22Rv1 (cell line): ENCODE data around the gene MYOZ2.

Source experiments
- CTCF ChIP-seq: fragments of 450-650 bp; IDR thresholded peaks from 2 replicates; pipeline ENCODE4 v1.5.1; 2017; ENCODE audit warnings: mild to moderate bottlenecking
- ZFX ChIP-seq: fragments of 450-650 bp; IDR thresholded peaks from 2 replicates; pipeline ENCODE4 v1.6.1; 2017; ENCODE audit warnings: antibody characterized with exemption, borderline replicate concordance

- TF ChIP-seq CTCF (no peak), ZFX (no peak)
Observed at GRCh38 chr4:119142833-119143232, 7.2 kb downstream of the MYOZ2 start.
